ENCODE data around the gene PRKAG1.

PRKAG1 gene

DNA sequence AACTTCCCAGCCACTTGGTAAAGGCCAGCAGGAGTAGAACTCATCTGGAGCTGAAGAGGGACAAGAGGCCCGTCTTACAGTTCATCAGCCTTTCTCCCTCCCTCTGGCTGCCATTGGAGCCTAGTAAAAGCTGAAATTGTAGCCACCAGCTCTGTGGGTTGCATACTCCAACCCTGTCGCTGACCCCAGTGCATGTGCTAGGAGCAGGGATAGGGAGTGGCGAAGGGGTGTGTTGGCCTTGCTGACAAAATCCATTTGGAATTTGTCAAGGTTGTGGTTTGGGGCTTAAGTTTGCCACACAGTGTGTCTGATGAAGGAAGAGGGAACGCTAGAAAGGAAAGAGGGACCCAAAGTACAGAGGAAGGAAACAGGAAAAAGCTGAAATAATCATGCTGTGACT is 57.2 kb downstream of the PRKAG1 start:
- DNase-seq: no peak

DNA sequence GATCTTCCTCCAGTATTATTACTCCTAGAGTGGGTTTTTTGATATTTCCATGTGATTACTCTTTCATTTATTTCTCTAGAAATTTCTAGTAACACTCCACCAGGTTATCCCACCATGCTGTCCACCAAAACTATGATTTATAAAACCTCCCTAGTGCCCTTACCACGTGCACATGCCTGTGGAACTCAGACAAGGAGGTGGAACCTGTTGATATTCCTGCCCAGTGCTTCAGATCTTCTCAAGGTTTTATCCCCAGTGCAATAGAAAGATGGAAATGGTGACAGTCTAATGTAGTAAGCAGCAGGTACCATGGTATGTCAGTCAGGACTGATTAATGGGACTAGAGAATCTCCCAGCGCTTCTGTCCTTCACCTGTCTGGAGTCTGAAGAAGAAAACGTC is 57.7 kb downstream of the PRKAG1 start:
- DNase-seq: no peak

DNA sequence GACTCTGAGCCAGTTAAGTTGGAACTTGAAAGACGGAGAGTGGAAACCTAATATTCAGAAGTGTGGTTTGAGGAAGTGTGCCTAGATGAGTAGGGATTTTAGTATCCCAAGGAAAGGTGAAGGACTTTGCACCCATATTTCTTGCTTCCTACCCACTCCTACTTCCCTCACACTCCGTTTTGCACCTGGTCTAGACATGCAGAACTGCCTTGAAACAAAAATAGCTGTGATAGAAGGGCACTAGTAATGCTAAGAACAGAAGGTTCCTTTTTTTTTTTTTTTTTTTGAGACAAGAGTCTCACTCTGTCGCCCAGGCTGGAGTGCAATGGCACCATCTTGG is 60.6 kb downstream of the PRKAG1 start:
- no peak for DNase-seq

DNA sequence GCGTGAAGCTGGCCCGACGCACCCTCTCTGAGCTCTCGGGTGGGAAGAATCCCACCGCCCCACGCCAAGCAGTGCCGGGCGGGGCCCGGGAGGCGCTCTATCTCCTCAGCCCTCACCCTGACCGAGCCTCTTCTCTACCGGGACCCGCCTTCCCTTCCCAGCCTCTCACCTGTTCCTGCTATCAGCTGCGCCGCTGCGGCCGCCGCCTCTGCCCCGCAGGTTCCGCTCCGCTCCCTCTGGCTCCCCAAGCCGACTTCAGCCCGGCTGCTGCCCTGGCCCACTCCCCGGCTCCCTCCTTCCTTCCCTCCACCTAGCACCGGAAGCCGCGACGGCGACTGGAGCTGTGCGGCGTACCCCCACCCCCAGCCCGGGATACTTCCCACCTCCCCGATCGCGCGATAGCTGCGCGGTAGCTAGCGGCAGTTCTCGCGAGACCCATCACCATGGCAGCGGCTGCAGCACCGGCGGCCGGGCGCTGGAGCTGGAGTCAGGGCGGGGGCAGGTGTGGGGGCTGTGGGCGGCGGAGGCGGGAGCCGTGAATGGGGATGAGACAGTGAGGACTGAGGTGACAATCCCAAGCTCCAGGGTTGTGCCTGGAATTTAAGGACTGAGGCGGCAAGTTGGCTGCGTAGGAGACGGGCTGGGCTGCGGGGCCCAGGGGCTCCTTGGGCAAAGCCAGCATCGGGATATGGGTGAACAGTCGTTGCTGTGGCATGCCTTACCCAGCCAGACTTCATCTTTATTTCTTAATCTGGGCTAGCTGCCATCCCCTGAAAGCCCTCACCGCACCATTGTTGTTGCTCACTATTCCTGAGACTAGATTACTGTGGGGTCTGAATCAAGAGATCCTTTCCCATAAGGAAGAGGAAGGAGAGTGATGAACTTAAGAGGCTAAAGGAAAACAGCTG is 61.2 kb downstream of the PRKAG1 start, which contains the start of gene ARF3:
Gene ARF3 (minus strand): TSS at position 347 of the 908 bp plus-strand sequence. CDS start 16,392 bp downstream, outside the sequence.
- DNase-seq: peak; percentile 96

DNA sequence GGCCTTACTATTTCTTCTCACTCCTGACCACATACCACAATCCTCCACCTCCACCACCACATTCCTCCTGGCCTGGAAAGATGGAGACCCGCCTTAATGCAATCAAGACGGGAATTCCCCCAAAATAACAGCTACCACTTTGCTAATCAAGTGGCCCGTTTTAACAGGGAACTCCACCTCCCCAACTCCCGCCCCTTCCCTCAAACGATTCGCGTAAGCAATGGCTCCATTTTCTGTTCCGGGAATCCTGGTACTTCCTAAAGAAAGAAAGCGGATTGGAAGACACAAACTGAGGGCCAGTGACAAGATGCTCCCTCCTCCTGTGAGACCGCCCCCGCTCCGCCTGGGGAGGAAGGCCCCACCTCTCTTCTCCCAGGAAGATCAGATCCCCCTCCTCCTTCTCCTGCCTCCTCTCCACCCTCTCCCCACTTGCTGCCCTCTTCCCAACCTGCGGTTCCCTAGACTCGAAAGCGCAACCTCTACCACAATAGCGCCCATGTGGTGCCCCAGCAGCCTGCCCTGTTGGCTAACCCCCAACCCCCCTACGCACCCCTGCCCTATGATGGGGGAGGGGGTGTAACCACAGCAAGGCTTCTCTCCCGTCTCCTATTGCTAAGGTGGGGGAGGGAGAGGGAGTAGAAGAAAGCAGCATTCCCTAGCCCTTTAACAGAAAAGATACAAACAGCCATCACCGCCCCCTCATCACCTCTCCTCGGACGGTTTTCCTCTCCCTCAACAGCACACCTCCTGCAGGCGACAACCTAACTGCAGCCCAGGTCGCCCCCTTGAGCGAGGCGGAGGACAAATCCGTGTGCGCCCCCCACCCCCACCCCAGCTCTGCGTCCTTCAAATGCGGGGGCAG is 62.1 kb downstream of the PRKAG1 start:
- peak; percentile 98 for DNase-seq

DNA sequence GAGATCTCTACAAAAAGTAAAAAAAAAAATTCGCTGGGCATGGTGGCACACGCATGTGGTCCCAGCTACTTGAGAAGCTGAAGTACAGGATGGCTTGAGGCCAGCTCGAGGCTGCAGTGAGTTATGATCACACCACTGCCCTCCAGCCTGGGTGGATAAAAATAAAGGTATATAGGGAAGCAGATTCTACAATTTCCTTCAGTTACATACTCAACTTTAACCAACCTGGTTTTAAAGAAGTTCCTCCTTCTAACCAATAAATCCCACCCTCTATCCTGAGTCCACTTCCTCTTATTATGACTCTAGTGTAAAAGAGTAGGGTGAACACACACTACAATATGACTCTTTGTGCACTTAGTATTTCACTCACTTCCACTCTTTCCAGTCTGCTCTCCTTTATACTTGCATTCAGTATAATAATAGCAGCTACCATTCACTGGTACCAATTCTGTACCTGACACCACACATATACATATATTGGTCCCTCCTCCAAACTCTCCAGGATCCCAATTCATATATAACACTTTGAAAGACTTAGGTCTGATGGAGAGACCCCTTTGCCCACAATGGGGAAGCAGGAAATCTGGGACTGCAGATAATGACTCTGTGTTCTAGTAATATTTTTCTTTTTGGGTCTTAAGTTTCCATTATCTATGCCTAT is 63.6 kb downstream of the PRKAG1 start:
- DNase-seq: peak; percentile 63

DNA sequence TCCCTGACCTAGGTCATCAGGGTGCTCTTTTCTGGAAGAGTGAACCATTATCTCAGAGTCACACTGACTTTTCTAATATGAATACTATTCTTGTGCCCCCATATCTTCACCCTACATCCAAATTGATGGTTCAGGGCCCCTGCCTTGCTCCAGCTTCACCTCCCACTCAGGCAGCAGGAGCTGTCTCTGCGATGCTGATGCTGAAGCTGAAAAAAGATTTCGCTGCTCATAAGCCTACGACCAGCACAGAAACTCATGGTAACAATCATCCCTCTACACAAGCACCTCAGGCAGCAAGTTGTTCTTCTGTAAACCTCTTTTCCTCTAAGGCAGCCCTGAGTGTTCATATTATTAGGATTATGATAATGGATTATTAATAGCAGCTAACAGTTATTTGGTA is 64.5 kb downstream of the PRKAG1 start:
- DNase-seq: no peak

DNA sequence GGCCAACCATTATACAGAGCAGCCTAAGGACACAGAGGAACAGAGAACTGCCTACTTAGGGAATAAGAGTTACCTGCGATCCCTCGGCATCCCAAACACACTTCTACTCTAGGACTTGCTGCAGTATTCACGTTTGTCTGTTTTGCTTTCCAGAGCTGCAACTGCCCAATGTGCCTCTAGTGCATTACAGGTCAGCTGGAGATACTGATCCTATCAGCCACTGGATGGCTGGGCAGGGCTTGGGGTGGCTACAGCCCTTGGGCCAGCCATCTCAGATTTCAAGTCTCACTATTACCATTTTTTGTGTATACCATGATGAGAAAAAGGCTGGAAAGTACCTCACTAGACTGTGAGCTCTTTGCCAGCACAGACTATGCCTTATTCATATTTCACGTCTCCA is 65.9 kb downstream of the PRKAG1 start:
- DNase-seq: no peak

Data from suppressor macrophage treated with lipopolysaccharide for 4 hours (primary cell).